ENCODE data around the gene DCTN2. TPM values are rescaled to one million over a fixed set of nuclear protein-coding genes. Genes with fewer than 3 reads are reported as not detected.
"Not testable (repeated sequence)": the region's sequence is repeated elsewhere in the genome, so short reads cannot be mapped to it uniquely, and the experiment has no call there.

The DCTN2 gene
- total RNA-seq, 1 donor from 2014 or later: 92.5 TPM

- intact Hi-C loops (cut with DNase I): no loop called here
- ATAC-seq (no peak), DNase-seq (ENCODE audit: missing footprints) (no peak)
Measured at GRCh38 chr12:57511588-57512325, 35.2 kb downstream of the DCTN2 start.

GRCh38 chr12:57511161-57511560 is 35.8 kb downstream of the DCTN2 start:
- intact Hi-C loops (cut with DNase I): no loop called here
- DNase-seq (ENCODE audit: missing footprints) (no peak), ATAC-seq (no peak)

GRCh38 chr12:57507796-57508195 is 39.2 kb downstream of the DCTN2 start:
- intact Hi-C loops (cut with DNase I); DNase-seq (ENCODE audit: missing footprints); ATAC-seq: not testable (repeated sequence)

- intact Hi-C loops (cut with DNase I); DNase-seq (ENCODE audit: missing footprints); ATAC-seq: not testable (repeated sequence)
Measured at GRCh38 chr12:57506541-57506940, 40.5 kb downstream of the DCTN2 start.

- intact Hi-C loops (cut with DNase I); ATAC-seq; DNase-seq (ENCODE audit: missing footprints): not testable (repeated sequence)
Measured at GRCh38 chr12:57502311-57502969, 44.6 kb downstream of the DCTN2 start.

- no peak for DNase-seq (ENCODE audit: missing footprints)
- no peak for ATAC-seq
- intact Hi-C loops (cut with DNase I): no loop called here
Measured at GRCh38 chr12:57500213-57500612, 46.8 kb downstream of the DCTN2 start.

- intact Hi-C loops (cut with DNase I): no loop called here
- DNase-seq (ENCODE audit: missing footprints): no peak
- no peak for ATAC-seq
Measured at GRCh38 chr12:57498571-57498970, 48.4 kb downstream of the DCTN2 start.

GRCh38 chr12:57498132-57498502 is 48.9 kb downstream of the DCTN2 start:
- intact Hi-C loops (cut with DNase I): no loop called here
- DNase-seq (ENCODE audit: missing footprints) (no peak), ATAC-seq (no peak)

- DNase-seq (ENCODE audit: missing footprints) (no peak), ATAC-seq (no peak)
- intact Hi-C loops (cut with DNase I): no loop called here
Measured at GRCh38 chr12:57497223-57498131, 49.5 kb downstream of the DCTN2 start.

- DNase-seq (ENCODE audit: missing footprints) (no peak), ATAC-seq (no peak)
- intact Hi-C loops (cut with DNase I): no loop called here
Measured at GRCh38 chr12:57496822-57497221, 50.2 kb downstream of the DCTN2 start.

- intact Hi-C loops (cut with DNase I); ATAC-seq; DNase-seq (ENCODE audit: missing footprints): not testable (repeated sequence)
Measured at GRCh38 chr12:57495051-57495701, 51.8 kb downstream of the DCTN2 start.

GRCh38 chr12:57491393-57492280 is 55.4 kb downstream of the DCTN2 start:
- ATAC-seq: no peak
- intact Hi-C loops (cut with DNase I): no loop called here
- no peak for DNase-seq (ENCODE audit: missing footprints)

- ATAC-seq (no peak), DNase-seq (ENCODE audit: missing footprints) (no peak)
- intact Hi-C loops (cut with DNase I): no loop called here
Measured at GRCh38 chr12:57490126-57490525, 56.9 kb downstream of the DCTN2 start.

- no peak for ATAC-seq
- no peak for DNase-seq (ENCODE audit: missing footprints)
- intact Hi-C loops (cut with DNase I): loop anchor here (2.0 to 5.0 kb wide), 2 partner anchors 32 to 58 kb away; partner anchors contain the start of genes DCTN2 and DDIT3
Measured at GRCh38 chr12:57489157-57489641, 57.8 kb downstream of the DCTN2 start.

GRCh38 chr12:57488402-57489156 is 58.4 kb downstream of the DCTN2 start:
- ATAC-seq: no peak
- DNase-seq (ENCODE audit: missing footprints): no peak
- intact Hi-C loops (cut with DNase I): loop anchor here (2.0 to 5.0 kb wide), 2 partner anchors 32 to 59 kb away; partner anchors contain the start of genes DCTN2 and DDIT3

GRCh38 chr12:57487597-57488401 is 59.2 kb downstream of the DCTN2 start, which contains the start of gene MARS1:
MARS1 (plus strand) TSS chr12:57488068; CDS start chr12:57488091, 23 bp downstream.
- DNase-seq (ENCODE audit: missing footprints) (peak; percentile 98), ATAC-seq (peak; percentile 98)
- intact Hi-C loops (cut with DNase I): loop anchor here (2.0 to 5.0 kb wide), 2 partner anchors 33 to 60 kb away; partner anchors contain the start of genes DCTN2 and DDIT3

All from Right ventricle myocardium inferior (tissue), 1 donor.